NCI-H1417 treated with DMSO at 0.1 percent for 48 hours (cell line): Measurements from ENCODE around the gene CABYR.

Experiments
- DNase-seq: peaks from one replicate; lab custom pipeline; 2025; lab: John Stamatoyannopoulos, UW

Gene CABYR

DNA sequence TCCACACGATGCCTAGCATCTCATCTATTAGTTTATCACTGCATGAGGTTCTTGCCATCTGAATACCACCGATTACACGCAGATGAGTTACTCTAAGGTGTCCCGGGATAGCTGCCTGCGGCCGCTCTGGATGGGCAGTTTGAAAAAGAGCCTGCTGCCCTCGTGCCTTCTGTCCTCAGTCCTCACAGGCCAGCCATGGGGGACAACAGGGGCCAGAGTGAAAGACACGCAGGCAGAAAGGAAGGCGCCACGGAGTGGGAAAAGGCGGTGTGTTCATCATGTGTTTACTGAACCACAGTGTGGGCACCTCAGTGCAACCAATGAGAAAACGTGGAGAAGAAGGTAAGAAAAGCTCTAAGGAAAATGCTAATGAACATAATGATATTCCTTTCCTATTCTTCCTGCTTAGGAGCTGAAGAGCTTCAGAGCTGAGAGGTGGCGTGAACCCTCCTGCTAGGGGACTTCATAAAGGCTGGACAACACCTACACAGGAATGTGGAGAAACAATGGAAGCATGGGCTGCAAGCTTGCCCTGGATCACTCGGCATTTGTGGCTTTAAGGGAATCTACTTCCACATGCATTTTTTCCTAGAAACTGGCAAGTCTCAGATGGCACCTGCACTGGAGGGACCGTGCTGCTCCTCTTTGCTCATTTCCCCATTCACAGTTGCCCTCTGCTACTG lies 50.9 kb downstream of the CABYR start:
- no peak for DNase-seq

DNA sequence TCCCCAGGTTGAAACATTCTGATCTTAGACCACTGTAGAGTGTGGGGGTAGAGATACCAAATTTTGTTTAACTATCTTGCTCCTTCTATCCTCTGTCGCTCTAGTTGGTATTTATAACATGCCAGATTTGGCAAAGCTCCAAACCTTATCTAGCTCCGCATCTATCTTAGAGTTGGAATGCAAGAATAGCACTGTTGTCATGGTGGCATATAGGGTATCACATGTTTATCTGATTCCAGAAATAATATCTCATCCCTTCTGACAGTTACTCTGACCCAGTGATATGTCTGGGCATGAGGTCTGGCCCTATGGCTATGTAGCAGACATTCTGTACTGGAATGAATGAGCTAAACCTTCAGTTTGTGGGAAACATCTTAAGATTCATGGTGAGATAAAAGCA lies 51.7 kb downstream of the CABYR start:
- DNase-seq = no peak

DNA sequence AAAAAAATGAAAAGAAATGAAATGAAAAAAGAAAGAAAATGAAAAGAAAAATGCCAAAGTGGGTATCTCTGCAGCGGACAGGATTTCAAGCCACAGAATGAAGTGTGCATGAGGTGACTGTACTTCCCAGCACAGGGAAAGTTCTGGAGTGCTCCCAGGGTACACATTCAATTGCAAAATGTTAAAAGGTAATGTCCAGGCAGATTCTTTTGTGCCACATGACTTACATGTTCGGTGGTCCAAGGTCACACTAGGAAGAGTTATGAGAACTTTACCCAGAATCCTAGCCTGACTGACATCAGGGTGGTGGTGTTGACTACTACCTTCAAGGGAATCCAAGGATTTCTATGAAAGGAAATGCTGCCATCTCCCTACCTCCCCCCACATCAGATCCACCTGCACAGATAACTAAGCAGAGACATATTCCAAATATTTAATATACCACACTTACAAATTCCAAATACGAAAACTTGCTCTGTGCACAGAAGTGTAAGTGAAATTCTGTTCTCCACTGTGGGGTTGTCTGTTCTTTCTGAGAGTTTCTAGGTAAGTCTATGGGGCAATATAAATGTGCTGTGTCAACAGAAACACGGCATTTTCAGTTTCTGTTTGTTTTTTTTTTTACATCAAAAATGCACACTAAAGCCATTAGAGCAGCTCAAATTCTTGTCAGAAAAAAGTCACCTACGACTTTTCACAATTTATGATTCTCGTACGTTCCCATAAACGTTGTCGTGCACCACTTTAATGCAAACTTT lies 56.6 kb downstream of the CABYR start:
- DNase-seq = no peak

DNA sequence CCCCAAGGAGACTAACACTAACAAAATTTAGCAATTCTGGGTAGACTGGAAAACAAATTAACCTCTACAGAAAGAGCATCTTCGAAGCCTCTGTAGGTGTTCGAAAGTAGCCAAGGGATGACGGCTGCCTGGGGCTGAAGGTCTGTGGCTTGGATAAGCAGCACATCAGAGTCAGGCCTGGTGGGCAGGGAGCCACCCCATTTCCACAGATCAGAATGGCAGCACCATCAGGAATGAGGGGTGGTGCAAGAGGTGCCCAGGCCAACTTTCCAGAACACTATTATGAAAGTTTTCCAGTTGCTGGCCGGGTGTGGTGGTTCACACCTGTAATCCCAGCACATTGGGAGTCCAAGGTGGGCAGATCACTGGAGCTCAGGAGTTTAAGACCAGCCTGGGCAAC lies 57.9 kb downstream of the CABYR start:
- no peak for DNase-seq

DNA sequence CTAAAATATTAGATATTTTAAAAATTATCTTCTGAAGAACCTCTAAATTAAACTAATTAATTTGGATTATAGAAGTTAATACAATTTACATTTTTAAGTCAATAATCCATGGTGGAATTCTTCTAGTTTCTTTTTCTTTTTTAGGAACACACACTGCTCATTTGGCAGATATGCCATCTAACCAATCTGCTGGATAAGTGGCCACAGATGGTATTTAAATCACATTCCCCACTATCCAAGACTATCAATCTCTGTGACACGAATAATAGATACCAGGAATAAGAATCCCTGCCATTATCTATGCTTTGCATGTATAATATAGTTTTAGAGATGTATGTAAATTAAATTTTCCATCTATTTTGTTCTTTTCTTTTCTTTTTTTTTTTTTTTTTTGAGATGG lies 58.5 kb downstream of the CABYR start:
- DNase-seq = no peak

- DNase-seq = no peak
These were observed 59.6 kb downstream of the CABYR start for GRCh38 chr18:24198461-24198860.

DNA sequence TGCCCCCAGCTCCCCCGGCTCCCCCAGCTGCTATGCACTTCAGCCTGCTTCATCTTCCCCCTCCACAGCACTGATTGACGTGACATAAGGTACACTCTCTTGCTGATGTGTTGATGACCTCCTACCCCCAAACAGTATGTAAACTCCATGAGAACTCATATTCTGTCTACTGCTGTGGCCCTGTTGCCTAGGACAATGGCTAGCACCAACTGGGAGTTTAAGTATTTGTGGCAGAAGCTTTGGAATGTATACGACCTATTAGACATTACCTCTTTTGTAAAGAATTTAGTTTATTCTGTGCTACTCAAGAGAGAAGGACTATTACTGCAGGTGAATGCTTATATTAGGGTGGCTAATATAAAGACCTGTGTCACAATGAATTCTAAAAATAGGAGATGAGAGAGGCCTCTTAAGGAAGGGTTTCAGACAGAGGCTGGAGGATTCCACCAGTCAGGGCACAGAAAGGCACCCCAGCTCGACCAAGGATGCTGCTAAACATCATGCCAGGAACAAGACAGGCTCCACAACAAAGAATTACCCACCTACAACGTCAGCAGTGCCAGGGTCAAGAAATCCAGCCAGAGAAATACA lies 60.6 kb downstream of the CABYR start:
- DNase-seq = no peak

DNA sequence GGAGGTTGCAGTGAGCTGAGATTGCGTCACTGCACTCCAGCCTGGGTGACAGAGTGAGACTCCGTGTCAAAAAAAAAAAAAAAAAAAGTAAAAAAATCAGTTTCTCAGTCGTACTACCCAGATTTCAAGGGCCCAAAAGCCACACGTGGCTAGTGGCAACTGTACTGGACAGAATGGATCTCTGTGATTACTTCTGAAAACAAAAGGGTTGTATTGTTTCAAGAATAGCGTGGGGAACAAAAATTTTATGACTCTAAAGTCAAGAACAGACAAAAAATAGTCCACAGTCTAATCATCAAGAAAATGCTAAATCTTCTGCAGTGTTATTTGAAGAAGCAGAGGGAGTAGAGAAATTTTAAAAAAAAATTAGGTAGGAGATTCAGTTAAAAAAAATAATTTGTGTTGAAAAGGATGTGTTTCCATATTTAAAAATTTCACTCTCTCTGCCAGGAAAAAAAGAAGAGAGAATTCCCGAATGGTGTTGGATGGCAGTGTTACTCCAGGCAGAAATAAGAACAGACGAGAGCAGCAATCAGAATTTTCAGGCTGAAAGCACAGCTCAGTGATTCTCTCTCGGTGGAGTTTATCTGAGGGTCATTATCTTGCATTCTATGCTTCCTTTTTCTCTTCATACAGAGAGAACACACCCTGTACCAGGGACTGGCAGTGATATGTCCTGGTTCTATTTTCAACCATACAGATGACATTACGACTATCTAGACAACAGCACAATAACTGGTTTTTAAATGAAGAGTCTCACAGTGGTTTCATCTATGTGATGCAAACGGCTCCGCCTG lies 61.8 kb downstream of the CABYR start:
- no peak for DNase-seq

DNA sequence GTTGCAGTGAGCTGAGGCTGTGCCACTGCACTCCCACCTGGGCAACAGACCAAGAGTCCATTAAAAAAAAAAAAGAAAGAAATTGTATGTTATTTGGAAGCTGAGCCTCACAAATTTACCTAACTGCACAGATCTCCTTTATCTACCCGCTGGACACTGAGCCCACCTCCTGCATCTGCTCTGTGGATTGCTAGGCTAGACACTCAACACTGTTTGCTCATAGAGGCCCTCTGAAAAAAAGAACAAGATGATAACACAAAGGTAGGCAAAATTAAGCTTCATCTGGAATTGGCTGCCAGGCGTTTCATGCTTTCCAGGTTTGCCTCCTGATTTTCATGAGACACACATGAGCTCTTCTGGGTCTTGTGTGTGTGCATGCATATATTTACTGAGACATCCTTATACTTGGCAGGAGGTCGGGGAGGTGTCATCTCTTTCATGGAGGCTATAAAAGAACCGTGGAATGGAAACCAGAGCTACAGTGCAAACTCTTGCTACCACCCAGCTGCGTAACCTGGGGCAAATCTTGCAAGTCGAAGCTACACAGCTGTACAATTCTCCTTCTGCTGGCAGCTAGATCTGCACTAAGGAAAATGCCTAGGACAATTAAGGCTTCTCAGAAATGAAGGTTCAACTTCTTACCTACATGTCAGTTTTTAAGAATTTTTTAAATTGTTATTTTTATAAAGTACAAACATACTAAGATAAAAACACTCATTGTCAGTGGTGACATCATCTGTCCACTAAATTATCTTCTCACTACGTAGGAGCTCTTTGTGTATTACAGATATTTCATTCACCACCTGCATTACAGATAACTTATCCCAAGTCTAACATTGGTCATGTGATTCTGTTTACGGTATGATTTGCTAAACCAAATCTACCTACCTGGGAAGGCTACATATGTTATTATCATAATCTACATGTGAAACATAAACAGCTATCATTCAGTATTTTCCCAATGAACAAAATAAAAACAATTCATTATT lies 63.1 kb downstream of the CABYR start:
- no peak for DNase-seq

- no peak for DNase-seq
These were observed 66.0 kb downstream of the CABYR start for GRCh38 chr18:24204904-24205303.

GRCh38 chr18:24208270-24209035 lies 69.6 kb downstream of the CABYR start:
- no peak for DNase-seq

GRCh38 chr18:24209558-24209957 lies 70.7 kb downstream of the CABYR start:
- DNase-seq = no peak
